Measurements from ENCODE around the gene ASB16. TPM values are rescaled to one million over a fixed set of nuclear protein-coding genes. Genes with fewer than 3 reads are reported as not detected.

Gene ASB16
- total and polyA plus RNA-seq, 2 donors (not counting 3 experiments of a cell fraction or from before 2014, with no cell fraction given): not detected

DNA sequence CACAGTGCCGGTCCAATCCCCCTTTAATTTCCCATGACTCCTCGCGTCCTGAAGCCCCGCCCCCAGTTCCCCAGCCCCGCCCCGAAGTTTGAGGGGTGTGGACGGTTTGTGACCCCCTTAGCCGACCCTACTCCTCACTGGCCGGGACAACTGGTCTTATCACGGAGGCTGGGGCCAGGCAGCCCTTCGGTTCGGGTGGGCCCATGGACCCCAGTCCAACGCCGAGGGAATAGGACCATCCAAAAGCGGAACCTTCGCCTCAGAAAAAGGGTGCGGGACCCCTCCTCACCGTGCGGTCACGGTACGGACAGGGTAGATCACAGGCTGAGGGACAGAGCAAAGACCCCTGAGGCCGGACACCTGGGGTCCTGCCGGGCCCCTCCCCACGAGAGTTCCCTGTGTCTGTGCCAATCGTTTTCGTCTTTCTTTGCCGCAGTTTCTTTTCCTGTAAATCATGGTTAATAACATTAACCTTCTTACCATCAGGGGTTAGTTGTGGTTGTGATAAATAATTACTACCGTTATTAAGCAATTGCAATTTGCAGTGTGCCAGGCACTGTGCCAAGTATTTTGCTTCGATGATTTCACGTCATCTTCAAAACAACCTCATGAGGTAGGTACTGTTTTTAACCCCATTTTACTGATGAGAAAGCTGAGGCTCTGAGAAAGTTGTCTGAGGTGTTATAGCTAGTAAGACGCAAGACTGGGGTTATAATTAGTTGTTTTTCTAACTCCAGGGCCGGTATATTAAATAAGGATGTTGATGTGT lies 16.8 kb downstream of the ASB16 start:
- no peaks in the 10 kb centered on the region for H3K27me3 ChIP-seq (ENCODE audit: control insufficient read depth in 2 of 2, insufficient read depth in 2 of 2, low read length in 2 of 2)
- DNase-seq (ENCODE audit: low read depth, low spot score) (peak; percentile 34), FAIRE-seq (no peak)
- H3K9me3 ChIP-seq (replicated peaks; ENCODE audit: control insufficient read depth, insufficient read depth, low read length): no peaks in the 10 kb centered on the region
- peaks cover 13% of the 10 kb centered on the region for H3K4me1 ChIP-seq (ENCODE audit: control insufficient read depth, extremely low read depth, insufficient read depth, low read length)
- peaks cover under 1 to 15% of the 10 kb centered on the region in 2 experiments for H3K36me3 ChIP-seq (ENCODE audit: control insufficient read depth in 2 of 2, extremely low read depth in 1 of 2, insufficient read depth in 2 of 2, low read length in 2 of 2)
- H3K4me3 ChIP-seq (replicated peaks in 1 of 3; ENCODE audit: insufficient read depth in 1 of 3, low read depth in 1 of 3, low read length in 3 of 3): peak overlapping the region; percentile 82 to 96 (median 94)
- ChIA-PET CTCF (interaction anchor here (0.7 to 2.5 kb wide), 7 partner anchors 11 to 158 kb away, joined by 3 to 17 read pairs (median 7); partner anchors contain the start of genes ATXN7L3 and UBTF), POLR2A (interaction anchor here (0.7 kb wide), 1 partner anchor 158 kb away, joined by 3 read pairs; the partner anchor contains the start of gene GRN)
- H2AFZ ChIP-seq (ENCODE audit: low read depth, low read length): peak overlapping the region; percentile 87
- peak overlapping the region; percentile 97 for H3K4me2 ChIP-seq (ENCODE audit: insufficient read depth, low read length)
- TSS peak; percentile 64 for BruUV-seq (replicated peaks)
- dilution Hi-C loops (cut with MboI; ENCODE audit: extremely low pct_ligation_motif_present, low sequenced_read_pairs): no loop called here
- H3K9ac ChIP-seq (replicated peaks; ENCODE audit: extremely low read depth, insufficient read depth, low read length): peak overlapping the region; percentile 95
- peak overlapping the region; percentile 92 for H3K27ac ChIP-seq (ENCODE audit: insufficient read depth, low read depth, low read length)
- intact Hi-C loops (cut with micrococcal nuclease): loop anchor here (1.0 to 5.0 kb wide), 2 partner anchors 11 to 115 kb away; partner anchors contain the start of gene G6PC3
- no peak for TF ChIP-seq JUN (IDR thresholded peaks at IDR 0.05; ENCODE audit: borderline replicate concordance, insufficient read depth, insufficient read length, low read depth)
- TF ChIP-seq POLR2A (IDR thresholded peaks at IDR 0.05; ENCODE audit: low read depth, low read length): peak; percentile 65
- no peaks in the 10 kb centered on the region for H3K9me1 ChIP-seq (replicated peaks; ENCODE audit: control insufficient read depth, extremely low read depth, insufficient read depth, low read length)
- H3K79me2 ChIP-seq (ENCODE audit: control insufficient read depth, insufficient read depth, low read length): peaks cover 38% of the 10 kb centered on the region
- H4K20me1 ChIP-seq (replicated peaks; ENCODE audit: control insufficient read depth, extremely low read depth, insufficient read depth, low read length): no peaks in the 10 kb centered on the region

DNA sequence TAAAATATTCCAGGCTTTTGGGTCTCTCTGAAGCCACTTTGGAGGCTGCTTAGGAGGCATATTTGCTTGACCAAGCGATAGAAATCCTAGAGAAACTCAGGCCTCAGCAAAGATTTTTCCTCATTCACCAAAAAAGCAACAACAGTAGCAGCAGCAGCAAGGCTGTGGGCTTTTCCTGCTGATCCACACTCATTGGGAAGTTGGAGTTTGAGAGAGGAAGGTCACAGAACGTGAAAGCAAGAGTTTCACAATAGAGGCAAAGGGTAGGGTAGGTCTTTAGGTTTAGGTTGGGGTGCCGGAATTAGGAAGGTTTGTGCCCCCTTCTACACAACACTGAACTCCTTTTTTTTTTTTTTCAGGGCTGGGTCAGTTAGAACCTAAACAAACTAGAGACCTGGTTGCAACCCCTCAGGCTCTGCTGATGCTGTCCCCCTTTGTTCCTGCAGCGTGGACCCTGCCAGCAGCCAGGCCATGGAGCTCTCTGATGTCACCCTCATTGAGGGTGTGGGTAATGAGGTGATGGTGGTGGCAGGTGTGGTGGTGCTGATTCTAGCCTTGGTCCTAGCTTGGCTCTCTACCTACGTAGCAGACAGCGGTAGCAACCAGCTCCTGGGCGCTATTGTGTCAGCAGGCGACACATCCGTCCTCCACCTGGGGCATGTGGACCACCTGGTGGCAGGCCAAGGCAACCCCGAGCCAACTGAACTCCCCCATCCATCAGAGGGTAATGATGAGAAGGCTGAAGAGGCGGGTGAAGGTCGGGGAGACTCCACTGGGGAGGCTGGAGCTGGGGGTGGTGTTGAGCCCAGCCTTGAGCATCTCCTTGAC lies 18.3 kb downstream of the ASB16 start:
- TF ChIP-seq, protein P1, sequence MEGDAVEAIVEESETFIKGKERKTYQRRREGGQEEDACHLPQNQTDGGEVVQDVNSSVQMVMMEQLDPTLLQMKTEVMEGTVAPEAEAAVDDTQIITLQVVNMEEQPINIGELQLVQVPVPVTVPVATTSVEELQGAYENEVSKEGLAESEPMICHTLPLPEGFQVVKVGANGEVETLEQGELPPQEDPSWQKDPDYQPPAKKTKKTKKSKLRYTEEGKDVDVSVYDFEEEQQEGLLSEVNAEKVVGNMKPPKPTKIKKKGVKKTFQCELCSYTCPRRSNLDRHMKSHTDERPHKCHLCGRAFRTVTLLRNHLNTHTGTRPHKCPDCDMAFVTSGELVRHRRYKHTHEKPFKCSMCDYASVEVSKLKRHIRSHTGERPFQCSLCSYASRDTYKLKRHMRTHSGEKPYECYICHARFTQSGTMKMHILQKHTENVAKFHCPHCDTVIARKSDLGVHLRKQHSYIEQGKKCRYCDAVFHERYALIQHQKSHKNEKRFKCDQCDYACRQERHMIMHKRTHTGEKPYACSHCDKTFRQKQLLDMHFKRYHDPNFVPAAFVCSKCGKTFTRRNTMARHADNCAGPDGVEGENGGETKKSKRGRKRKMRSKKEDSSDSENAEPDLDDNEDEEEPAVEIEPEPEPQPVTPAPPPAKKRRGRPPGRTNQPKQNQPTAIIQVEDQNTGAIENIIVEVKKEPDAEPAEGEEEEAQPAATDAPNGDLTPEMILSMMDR (IDR thresholded peaks at IDR 0.05; ENCODE audit: extremely low read depth in 1 of 2, insufficient read depth in 1 of 2, low read depth in 1 of 2, low read length in 2 of 2): no peak
- no peak for TF ChIP-seq FOS (IDR thresholded peaks at IDR 0.05; ENCODE audit: borderline replicate concordance, insufficient read depth, low read length)
- no peak for TF ChIP-seq GATA2 (IDR thresholded peaks at IDR 0.05; ENCODE audit: insufficient read depth, insufficient read length, low read depth, low read length)
- TF ChIP-seq POLR2A (IDR thresholded peaks at IDR 0.05; ENCODE audit: low read depth, low read length): no peak
- TF ChIP-seq MYC (IDR thresholded peaks at IDR 0.05; ENCODE audit: low read depth, low read length): no peak
- TF ChIP-seq JUN (IDR thresholded peaks at IDR 0.05; ENCODE audit: borderline replicate concordance, insufficient read depth, insufficient read length, low read depth): no peak
- Histone ChIP-seq H3K36me3 (ENCODE audit: control insufficient read depth in 2 of 2, extremely low read depth in 1 of 2, insufficient read depth in 2 of 2, low read length in 2 of 2) (peaks cover 0 to 19% of the 10 kb centered on the region in 2 experiments), H3K9ac (replicated peaks; ENCODE audit: extremely low read depth, insufficient read depth, low read length) (no peak overlapping the region), H4K20me1 (replicated peaks; ENCODE audit: control insufficient read depth, extremely low read depth, insufficient read depth, low read length) (no peaks in the 10 kb centered on the region), H3K9me1 (replicated peaks; ENCODE audit: control insufficient read depth, extremely low read depth, insufficient read depth, low read length) (no peaks in the 10 kb centered on the region), H3K4me1 (ENCODE audit: control insufficient read depth, extremely low read depth, insufficient read depth, low read length) (peaks cover 13% of the 10 kb centered on the region), H3K27me3 (ENCODE audit: control insufficient read depth in 2 of 2, insufficient read depth in 2 of 2, low read length in 2 of 2) (no peaks in the 10 kb centered on the region), H3K9me3 (replicated peaks; ENCODE audit: control insufficient read depth, insufficient read depth, low read length) (no peaks in the 10 kb centered on the region), H3K4me3 (replicated peaks in 1 of 3; ENCODE audit: insufficient read depth in 1 of 3, low read depth in 1 of 3, low read length in 3 of 3) (no peak overlapping the region), H2AFZ (ENCODE audit: low read depth, low read length) (no peak overlapping the region), H3K27ac (ENCODE audit: insufficient read depth, low read depth, low read length) (no peak overlapping the region), H3K79me2 (ENCODE audit: control insufficient read depth, insufficient read depth, low read length) (peaks cover 33% of the 10 kb centered on the region), H3K4me2 (ENCODE audit: insufficient read depth, low read length) (no peak overlapping the region)
- intact Hi-C loops (cut with micrococcal nuclease) (loop anchor here (5.0 kb wide), 1 partner anchor 116 kb away; the partner anchor contains the start of gene G6PC3), dilution Hi-C loops (cut with MboI; ENCODE audit: extremely low pct_ligation_motif_present, low sequenced_read_pairs) (no loop called here)
- DNase-seq (ENCODE audit: low read depth, low spot score) (no peak), FAIRE-seq (no peak)
- ChIA-PET POLR2A (no interaction called here), CTCF (no interaction called here)
- no TSS peak for BruUV-seq (replicated peaks)

All from endothelial cell of umbilical vein (primary cell).